LNCaP clone FGC (cell line): ENCODE measurements around the gene TACC3.

Experiments used
- DNase-seq: peaks from one replicate; pipeline ENCODE4 v3.0.0-alpha.2; 2011; ENCODE audit warnings: low read depth
- H3K4me3 ChIP-seq: 2 replicates; pipeline ENCODE4 v1.5.1; 2011; ENCODE audit warnings: mild to moderate bottlenecking, low read depth, low read length, control low read depth
- TF ChIP-seq, protein P1 (sequence below): IDR thresholded peaks from 2 replicates; pipeline ENCODE4 v1.5.1; 2012; ENCODE audit warnings: mild to moderate bottlenecking; ENCODE audit not compliant: control insufficient read depth, insufficient read depth; ENCODE audit errors: extremely low read depth

The TACC3 gene

DNA sequence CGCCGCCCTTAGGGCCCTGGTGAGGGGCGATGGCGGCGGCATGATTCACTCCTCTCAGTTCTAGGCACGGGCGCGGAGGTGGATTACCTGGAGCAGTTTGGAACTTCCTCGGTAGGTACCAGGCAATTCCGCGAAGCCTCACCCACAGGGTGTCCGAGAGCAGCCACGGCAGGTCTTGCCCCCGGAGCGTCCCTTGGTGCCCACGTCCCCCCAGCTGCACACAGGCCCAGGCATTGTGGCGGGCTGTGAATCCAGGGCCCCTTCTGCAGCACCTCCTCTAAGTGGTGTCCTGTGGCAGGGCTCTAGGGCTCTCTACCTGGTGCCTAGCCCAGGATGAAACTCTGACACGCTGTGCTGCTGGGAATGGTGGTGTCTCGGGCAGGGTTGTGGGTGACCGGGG, 13.9 kb downstream of the TACC3 start:
- H3K4me3 ChIP-seq: no peak overlapping the region
- no peak for DNase-seq
- TF ChIP-seq, protein P1, sequence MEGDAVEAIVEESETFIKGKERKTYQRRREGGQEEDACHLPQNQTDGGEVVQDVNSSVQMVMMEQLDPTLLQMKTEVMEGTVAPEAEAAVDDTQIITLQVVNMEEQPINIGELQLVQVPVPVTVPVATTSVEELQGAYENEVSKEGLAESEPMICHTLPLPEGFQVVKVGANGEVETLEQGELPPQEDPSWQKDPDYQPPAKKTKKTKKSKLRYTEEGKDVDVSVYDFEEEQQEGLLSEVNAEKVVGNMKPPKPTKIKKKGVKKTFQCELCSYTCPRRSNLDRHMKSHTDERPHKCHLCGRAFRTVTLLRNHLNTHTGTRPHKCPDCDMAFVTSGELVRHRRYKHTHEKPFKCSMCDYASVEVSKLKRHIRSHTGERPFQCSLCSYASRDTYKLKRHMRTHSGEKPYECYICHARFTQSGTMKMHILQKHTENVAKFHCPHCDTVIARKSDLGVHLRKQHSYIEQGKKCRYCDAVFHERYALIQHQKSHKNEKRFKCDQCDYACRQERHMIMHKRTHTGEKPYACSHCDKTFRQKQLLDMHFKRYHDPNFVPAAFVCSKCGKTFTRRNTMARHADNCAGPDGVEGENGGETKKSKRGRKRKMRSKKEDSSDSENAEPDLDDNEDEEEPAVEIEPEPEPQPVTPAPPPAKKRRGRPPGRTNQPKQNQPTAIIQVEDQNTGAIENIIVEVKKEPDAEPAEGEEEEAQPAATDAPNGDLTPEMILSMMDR: no peak

DNA sequence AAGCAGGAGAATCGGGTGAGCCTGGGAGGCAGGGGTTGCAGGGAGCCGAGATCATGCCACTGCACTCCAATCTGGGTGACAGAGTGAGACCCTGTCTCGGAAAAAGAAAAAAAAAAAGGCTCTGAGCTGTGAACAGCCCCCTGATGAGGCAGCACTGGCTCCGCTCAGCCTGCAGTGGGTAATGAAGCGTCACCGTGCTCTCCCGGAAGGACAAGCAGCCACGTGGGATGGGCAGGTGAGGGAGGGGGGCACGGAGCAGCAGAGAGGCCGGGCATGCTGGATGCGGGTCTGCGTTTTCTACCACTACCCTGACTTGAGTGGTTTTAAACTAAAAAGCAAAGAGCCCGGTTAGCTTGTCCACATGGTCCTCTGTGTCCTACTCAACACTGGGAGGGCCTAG, 15.5 kb downstream of the TACC3 start:
- TF ChIP-seq, protein P1: no peak
- no peak for DNase-seq

DNA sequence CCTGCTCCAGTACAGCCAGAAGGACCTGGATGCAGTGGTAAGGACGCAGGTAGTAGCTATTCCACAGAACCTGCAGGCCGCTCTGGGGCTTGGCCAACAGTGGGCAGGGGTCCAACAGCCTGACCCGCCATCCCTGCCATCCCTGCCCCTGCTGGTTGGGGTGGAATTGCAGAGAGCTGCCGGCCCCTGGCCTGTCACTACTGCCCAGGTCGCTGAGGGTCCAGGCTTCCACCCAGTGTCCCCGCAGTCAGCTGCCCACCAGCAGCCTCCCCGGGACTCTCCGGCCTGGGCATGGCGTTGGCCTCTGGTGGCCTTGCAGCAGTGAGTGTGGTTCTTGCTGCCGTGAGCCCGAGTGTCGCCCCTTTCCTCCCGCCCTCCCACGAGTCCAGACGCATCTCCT, 16.3 kb downstream of the TACC3 start:
- TF ChIP-seq, protein P1: no peak
- no peak for DNase-seq
- H3K4me3 ChIP-seq: no peak overlapping the region

More for the DNA sequence above, 15.5 kb downstream of the TACC3 start:
- no peak overlapping the region for H3K4me3 ChIP-seq

DNA sequence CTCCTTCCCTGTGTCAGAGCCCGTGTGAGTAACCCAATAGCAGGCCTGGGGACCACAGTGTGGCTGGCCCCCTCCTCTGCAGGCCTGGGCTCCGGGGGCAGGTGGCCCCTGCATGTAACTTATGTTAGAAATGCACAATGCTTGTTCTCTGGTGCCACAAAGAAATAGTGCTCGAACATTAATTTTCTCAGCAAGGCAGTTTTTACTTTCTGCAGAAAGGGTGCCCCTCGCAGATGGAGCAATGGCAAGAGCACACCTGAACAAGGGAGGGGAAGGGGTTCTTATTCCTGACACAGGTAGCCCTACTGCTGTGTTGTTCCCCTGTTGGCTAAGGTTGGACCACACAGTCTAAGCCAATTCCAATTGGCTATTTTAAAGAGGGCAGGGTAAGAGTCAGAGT, 17.1 kb downstream of the TACC3 start:
- no peak overlapping the region for H3K4me3 ChIP-seq
- DNase-seq: no peak
- TF ChIP-seq, protein P1: no peak

DNA sequence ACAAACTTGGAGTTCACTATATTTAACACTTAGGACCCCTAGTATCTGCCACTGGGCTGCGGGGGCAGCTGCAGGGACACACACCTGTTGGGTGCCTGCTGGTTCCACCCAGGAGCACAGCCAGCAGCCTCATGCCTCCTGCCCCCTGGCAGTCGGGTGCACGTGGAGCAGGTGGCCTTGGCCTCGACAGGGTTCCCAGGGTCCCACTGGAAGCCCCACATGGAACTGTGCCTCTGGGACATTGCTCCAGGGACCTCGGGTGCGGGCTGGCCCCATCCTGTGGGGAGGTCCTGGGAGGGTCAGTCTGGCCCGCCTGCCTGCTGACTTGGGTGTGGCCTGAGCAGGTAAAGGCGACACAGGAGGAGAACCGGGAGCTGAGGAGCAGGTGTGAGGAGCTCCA, 18.0 kb downstream of the TACC3 start:
- TF ChIP-seq, protein P1: no peak
- H3K4me3 ChIP-seq: no peak overlapping the region
- DNase-seq: no peak

DNA sequence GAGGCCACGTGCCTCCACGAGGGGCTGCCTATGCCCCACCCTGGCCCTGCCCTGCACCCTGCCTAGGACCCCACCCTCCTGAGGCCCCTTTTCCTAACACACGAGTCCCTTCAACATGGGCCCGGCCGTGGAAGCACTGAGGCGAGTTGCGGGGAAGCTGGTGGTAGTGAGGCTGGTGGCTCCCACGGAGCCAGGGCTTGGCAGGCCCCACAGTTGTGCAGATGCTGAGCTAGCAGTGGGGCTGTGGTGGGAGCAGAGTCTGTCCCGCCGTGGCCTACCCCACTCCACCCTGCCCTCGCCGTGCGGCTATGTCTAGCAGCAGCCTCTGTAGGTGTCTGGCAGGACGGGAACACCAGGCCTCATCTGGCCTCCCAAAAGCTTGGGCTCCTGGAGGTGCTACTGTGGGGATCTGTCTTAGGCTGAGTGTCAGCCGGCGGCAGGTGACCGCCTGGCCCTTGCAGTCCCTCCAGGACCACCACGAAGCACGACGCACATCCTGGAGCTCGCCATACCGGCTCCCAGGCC, 18.8 kb downstream of the TACC3 start:
- no peak for DNase-seq
- H3K4me3 ChIP-seq: no peak overlapping the region
- TF ChIP-seq, protein P1: no peak

DNA sequence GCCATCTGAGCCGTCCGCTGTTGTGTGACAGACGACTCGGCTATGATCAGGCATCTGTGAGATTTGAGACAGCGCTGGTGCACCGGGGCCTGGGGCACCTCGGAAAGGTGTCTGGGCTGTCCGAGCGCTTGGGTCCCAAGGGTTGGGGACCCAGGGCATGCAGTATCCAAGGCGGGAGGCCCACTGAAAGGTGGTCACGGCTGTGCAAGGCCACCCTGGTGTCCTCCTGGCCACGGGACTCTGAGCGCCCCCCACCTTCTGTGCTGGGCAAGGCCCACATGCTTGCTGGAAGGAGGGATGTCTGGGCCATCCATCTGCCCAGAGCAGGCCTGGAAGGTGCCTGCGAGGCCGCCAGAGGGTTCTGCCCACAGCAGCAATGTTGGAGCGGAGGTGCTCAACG, 19.9 kb downstream of the TACC3 start:
- TF ChIP-seq, protein P1: no peak
- H3K4me3 ChIP-seq: no peak overlapping the region

More for the DNA sequence above, 19.9 kb downstream of the TACC3 start:
- no peak for DNase-seq
